T-helper 1 cell treated with Interleukin-12 subunit alpha and Interleukin-12 subunit beta and Interleukin-4 antibody, amounts not matched to agents 30 μg/mL and 1 μg/mL, for 36 hours (primary cell): ENCODE data around the gene TSEN15.
"Not testable (repeated sequence)": the region's sequence is repeated elsewhere in the genome, so short reads cannot be mapped to it uniquely, and the experiment has no call there.

Source experiments
- H3K27ac Mint-ChIP-seq: one replicate; pipeline ENCODE4 v1.8.0; 2021; ENCODE audit warnings: mild to moderate bottlenecking, mixed read lengths
- H3K27me3 Mint-ChIP-seq: one replicate; pipeline ENCODE4 v1.8.0; 2021; ENCODE audit warnings: low read depth, mixed read lengths
- H3K36me3 Mint-ChIP-seq: one replicate; pipeline ENCODE4 v1.8.0; 2021; ENCODE audit warnings: low read depth, mixed read lengths
- H3K4me1 Mint-ChIP-seq: one replicate; pipeline ENCODE4 v1.8.0; 2021; ENCODE audit warnings: low read depth, mixed read lengths
- H3K4me3 Mint-ChIP-seq: one replicate; pipeline ENCODE4 v1.8.0; 2021; ENCODE audit warnings: mild to moderate bottlenecking, moderate library complexity, mixed read lengths
- H3K9me3 Mint-ChIP-seq: one replicate; pipeline ENCODE4 v1.8.0; 2021; ENCODE audit warnings: mixed read lengths

The TSEN15 gene

GRCh38 chr1:184036517-184036949, 15.0 kb upstream of the TSEN15 start:
- Mint-ChIP-seq H3K27ac (no peak overlapping the region), H3K27me3 (peaks cover 79% of the 10 kb centered on the region), H3K4me1 (peaks cover 16% of the 10 kb centered on the region), H3K36me3 (peaks cover 3% of the 10 kb centered on the region), H3K4me3 (peak overlapping the region; percentile 56), H3K9me3 (no peaks in the 10 kb centered on the region)

- H3K36me3 Mint-ChIP-seq: peaks cover 3% of the 10 kb centered on the region
- H3K9me3 Mint-ChIP-seq: no peaks in the 10 kb centered on the region
- H3K4me3 Mint-ChIP-seq: peak overlapping the region; percentile 69
- H3K27me3 Mint-ChIP-seq: peaks cover 81% of the 10 kb centered on the region
- no peak overlapping the region for H3K27ac Mint-ChIP-seq
- peaks cover 16% of the 10 kb centered on the region for H3K4me1 Mint-ChIP-seq
Measured at GRCh38 chr1:184037849-184038591, 13.5 kb upstream of the TSEN15 start.

- peaks cover 13% of the 10 kb centered on the region for H3K4me1 Mint-ChIP-seq
- H3K4me3 Mint-ChIP-seq: peak overlapping the region; percentile 3
- peaks cover 3% of the 10 kb centered on the region for H3K36me3 Mint-ChIP-seq
- no peaks in the 10 kb centered on the region for H3K9me3 Mint-ChIP-seq
- peaks cover 82% of the 10 kb centered on the region for H3K27me3 Mint-ChIP-seq
- no peak overlapping the region for H3K27ac Mint-ChIP-seq
Measured at GRCh38 chr1:184039126-184039525, 12.4 kb upstream of the TSEN15 start.

- Mint-ChIP-seq H3K4me3 (no peak overlapping the region), H3K36me3 (peaks cover 3% of the 10 kb centered on the region), H3K4me1 (peaks cover 6% of the 10 kb centered on the region), H3K9me3 (no peaks in the 10 kb centered on the region), H3K27me3 (peaks cover 70% of the 10 kb centered on the region), H3K27ac (no peak overlapping the region)
Measured at GRCh38 chr1:184041731-184042130, 9.8 kb upstream of the TSEN15 start.

- H3K27me3 Mint-ChIP-seq: peaks cover 63% of the 10 kb centered on the region
- not testable (repeated sequence) for H3K9me3 Mint-ChIP-seq, H3K27ac Mint-ChIP-seq, H3K36me3 Mint-ChIP-seq, H3K4me3 Mint-ChIP-seq, H3K4me1 Mint-ChIP-seq
Measured at GRCh38 chr1:184043315-184043714, 8.2 kb upstream of the TSEN15 start.

GRCh38 chr1:184044603-184045376, 6.7 kb upstream of the TSEN15 start:
- Mint-ChIP-seq H3K9me3 (no peaks in the 10 kb centered on the region), H3K4me1 (no peaks in the 10 kb centered on the region), H3K27ac (no peak overlapping the region), H3K4me3 (no peak overlapping the region), H3K27me3 (peaks cover 64% of the 10 kb centered on the region), H3K36me3 (no peaks in the 10 kb centered on the region)

GRCh38 chr1:184047541-184047940, 4.0 kb upstream of the TSEN15 start:
- Mint-ChIP-seq H3K27me3 (peaks cover 49% of the 10 kb centered on the region), H3K4me1 (peaks cover 14% of the 10 kb centered on the region)
- H3K27ac Mint-ChIP-seq, H3K4me3 Mint-ChIP-seq, H3K9me3 Mint-ChIP-seq, H3K36me3 Mint-ChIP-seq: not testable (repeated sequence)

DNA sequence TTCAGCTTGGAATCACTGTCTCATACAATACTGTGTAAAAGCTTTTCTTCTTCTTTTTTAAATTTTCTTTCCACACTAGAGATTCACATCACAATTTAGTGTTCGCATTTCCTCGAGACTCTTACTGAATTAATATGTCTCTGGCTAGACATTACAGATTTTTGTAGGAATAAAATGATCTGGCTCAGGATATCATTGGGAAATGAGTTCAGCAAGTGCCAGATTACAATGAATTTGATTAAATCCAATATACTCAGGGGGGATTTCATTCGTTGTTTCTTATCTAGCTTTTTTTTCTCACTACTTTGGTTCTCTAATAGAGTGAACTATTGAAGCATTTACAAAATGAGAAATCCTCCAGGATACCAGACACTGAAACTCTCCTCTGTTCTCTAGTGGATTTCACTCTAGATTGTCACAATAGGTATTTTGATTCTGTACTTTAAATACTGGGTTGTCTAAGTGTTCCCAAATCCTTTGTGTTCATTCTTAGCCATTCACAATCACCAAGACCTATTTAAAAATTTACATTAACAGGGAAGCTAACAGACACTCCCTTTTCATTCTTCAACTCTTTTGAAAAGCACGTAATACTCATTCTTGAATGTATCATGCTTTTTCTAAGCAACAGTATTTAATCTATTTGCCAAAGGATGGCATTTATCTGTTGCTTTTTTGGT, 2.8 kb upstream of the TSEN15 start:
- H3K27ac Mint-ChIP-seq: no peak overlapping the region
- H3K36me3 Mint-ChIP-seq: peaks cover 2% of the 10 kb centered on the region
- H3K27me3 Mint-ChIP-seq: peaks cover 38% of the 10 kb centered on the region
- peaks cover 23% of the 10 kb centered on the region for H3K4me1 Mint-ChIP-seq
- H3K4me3 Mint-ChIP-seq: no peak overlapping the region
- no peaks in the 10 kb centered on the region for H3K9me3 Mint-ChIP-seq

DNA sequence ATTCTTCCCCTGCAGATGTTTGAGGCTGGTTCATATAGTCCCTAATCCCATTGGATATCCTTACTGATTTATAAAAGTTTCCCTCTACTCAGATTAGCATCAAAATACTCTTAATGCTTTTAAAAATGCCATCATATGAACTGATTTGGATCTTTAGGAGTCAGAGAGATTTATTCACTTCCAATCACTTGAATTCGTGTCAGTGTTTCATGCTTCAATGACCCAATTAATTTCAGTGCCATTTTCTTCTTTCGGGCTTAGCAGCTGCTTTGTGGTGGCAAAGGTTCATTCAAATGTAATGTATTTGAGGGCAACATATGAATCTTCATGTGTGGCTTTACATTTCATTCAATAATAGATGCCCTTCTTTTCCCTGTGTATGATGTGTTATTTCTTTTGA, 2.2 kb upstream of the TSEN15 start:
- H3K4me1 Mint-ChIP-seq: peaks cover 27% of the 10 kb centered on the region
- H3K9me3 Mint-ChIP-seq: no peaks in the 10 kb centered on the region
- H3K27me3 Mint-ChIP-seq: peaks cover 34% of the 10 kb centered on the region
- peaks cover 4% of the 10 kb centered on the region for H3K36me3 Mint-ChIP-seq
- H3K4me3 Mint-ChIP-seq: no peak overlapping the region
- no peak overlapping the region for H3K27ac Mint-ChIP-seq

DNA sequence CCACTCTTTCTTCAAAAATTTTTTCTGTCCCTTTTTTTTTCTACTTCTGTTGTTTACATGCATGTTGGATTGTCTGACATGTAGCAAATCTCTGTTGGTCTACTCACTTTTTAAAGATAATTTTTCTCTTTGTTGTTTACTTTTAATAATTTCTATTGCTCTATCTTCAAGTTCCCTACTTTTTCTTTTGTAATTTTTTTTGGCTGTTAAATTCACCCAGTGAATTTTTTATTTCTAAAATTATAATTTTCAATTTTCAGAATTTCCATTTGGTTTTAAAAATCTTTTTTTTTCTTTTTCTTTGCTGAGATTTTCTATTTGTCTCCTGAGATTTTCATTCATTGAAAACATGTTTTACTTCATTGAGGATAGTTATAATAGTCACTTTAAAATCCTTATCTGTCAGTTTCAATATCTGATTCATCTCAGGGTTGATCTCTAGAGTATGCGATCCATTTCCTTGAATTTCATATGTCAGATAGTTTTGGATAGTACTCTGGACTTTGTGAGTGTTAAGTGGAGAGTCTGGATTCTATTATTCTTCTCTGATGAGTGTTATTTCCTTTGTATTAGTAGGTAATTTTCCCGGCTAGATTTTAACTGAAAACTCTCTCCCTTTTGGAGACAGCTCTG, 1.6 kb upstream of the TSEN15 start:
- Mint-ChIP-seq H3K9me3 (no peaks in the 10 kb centered on the region), H3K27me3 (peaks cover 32% of the 10 kb centered on the region), H3K36me3 (peaks cover 8% of the 10 kb centered on the region), H3K4me3 (peak overlapping the region; percentile 32), H3K27ac (no peak overlapping the region), H3K4me1 (peaks cover 30% of the 10 kb centered on the region)

- Mint-ChIP-seq H3K27ac (peak overlapping the region; percentile 92), H3K36me3 (peaks cover 11% of the 10 kb centered on the region)
Measured at GRCh38 chr1:184050636-184051035, 894 bp upstream of the TSEN15 start.

GRCh38 chr1:184051138-184051484, 419 bp upstream of the TSEN15 start:
- H3K9me3 Mint-ChIP-seq: no peaks in the 10 kb centered on the region
- peaks cover 11% of the 10 kb centered on the region for H3K36me3 Mint-ChIP-seq
- peak overlapping the region; percentile 92 for H3K27ac Mint-ChIP-seq
- H3K4me3 Mint-ChIP-seq: peak overlapping the region; percentile 97
- peaks cover 32% of the 10 kb centered on the region for H3K4me1 Mint-ChIP-seq
- peaks cover 26% of the 10 kb centered on the region for H3K27me3 Mint-ChIP-seq

More at GRCh38 chr1:184050636-184051035, 894 bp upstream of the TSEN15 start:
- H3K27me3 Mint-ChIP-seq: peaks cover 29% of the 10 kb centered on the region
- no peaks in the 10 kb centered on the region for H3K9me3 Mint-ChIP-seq
- H3K4me3 Mint-ChIP-seq: peak overlapping the region; percentile 97
- H3K4me1 Mint-ChIP-seq: peaks cover 32% of the 10 kb centered on the region

- peak overlapping the region; percentile 97 for H3K4me3 Mint-ChIP-seq
- H3K27me3 Mint-ChIP-seq: peaks cover 21% of the 10 kb centered on the region
- peak overlapping the region; percentile 96 for H3K27ac Mint-ChIP-seq
- peaks cover 20% of the 10 kb centered on the region for H3K36me3 Mint-ChIP-seq
- no peaks in the 10 kb centered on the region for H3K9me3 Mint-ChIP-seq
- H3K4me1 Mint-ChIP-seq: peaks cover 37% of the 10 kb centered on the region
Measured at GRCh38 chr1:184052194-184052559, 647 bp downstream of the TSEN15 start.

- Mint-ChIP-seq H3K27me3 (peaks cover 21% of the 10 kb centered on the region), H3K36me3 (peaks cover 20% of the 10 kb centered on the region), H3K27ac (no peak overlapping the region), H3K4me1 (peaks cover 37% of the 10 kb centered on the region), H3K9me3 (no peaks in the 10 kb centered on the region), H3K4me3 (peak overlapping the region; percentile 97)
Measured at GRCh38 chr1:184052750-184053149, 1.2 kb downstream of the TSEN15 start.
